Choroid plexus epithelial cell (primary cell): ENCODE data around the gene ZNF750.

Source experiments
- DNase-seq: peaks from one replicate; pipeline ENCODE4 v3.0.0-alpha.2; 2010; ENCODE audit warnings: low read depth
- H3K4me3 ChIP-seq: 2 replicates; pipeline ENCODE4 v1.5.1; 2011; ENCODE audit warnings: low read depth, mild to moderate bottlenecking, control low read depth, low read length, moderate library complexity
- TF ChIP-seq, protein P1 (sequence below): conservative IDR thresholded peaks from 2 replicates; pipeline ENCODE4 v1.5.1; 2011; ENCODE audit warnings: low read depth, mild to moderate bottlenecking, control low read depth, inconsistent platforms, low read length, moderate library complexity

ZNF750 gene

DNA sequence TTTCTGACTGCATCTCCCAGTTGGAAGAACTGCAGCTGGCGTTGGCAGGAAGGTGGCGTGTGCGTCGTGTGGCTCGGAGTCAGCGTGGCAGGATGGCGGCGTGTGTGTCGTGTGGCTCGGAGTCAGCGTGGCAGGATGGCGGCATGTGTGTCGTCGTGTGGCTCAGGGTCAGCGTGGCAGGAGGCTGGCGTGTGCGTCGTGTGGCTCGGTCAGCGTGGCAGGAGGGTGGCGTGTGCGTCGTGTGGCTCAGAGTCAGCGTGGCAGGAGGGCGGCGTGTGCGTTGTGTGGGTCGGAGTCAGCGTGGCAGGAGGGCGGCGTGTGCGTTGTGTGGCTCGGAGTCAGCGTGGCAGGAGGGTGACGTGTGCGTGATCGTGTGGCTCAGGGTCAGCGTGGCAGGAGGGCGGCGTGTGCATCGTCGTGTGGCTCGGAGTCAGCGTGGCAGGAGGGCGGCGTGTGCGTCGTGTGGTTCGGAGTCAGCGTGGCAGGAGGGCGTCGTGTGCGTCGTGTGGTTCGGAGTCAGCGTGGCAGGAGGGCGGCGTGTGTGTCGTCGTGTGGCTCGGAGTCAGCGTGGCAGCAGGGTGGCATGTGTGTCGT is 38.3 kb downstream of the ZNF750 start:
- no peak for DNase-seq
- TF ChIP-seq, protein P1, sequence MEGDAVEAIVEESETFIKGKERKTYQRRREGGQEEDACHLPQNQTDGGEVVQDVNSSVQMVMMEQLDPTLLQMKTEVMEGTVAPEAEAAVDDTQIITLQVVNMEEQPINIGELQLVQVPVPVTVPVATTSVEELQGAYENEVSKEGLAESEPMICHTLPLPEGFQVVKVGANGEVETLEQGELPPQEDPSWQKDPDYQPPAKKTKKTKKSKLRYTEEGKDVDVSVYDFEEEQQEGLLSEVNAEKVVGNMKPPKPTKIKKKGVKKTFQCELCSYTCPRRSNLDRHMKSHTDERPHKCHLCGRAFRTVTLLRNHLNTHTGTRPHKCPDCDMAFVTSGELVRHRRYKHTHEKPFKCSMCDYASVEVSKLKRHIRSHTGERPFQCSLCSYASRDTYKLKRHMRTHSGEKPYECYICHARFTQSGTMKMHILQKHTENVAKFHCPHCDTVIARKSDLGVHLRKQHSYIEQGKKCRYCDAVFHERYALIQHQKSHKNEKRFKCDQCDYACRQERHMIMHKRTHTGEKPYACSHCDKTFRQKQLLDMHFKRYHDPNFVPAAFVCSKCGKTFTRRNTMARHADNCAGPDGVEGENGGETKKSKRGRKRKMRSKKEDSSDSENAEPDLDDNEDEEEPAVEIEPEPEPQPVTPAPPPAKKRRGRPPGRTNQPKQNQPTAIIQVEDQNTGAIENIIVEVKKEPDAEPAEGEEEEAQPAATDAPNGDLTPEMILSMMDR = no peak
- no peak overlapping the region for H3K4me3 ChIP-seq

DNA sequence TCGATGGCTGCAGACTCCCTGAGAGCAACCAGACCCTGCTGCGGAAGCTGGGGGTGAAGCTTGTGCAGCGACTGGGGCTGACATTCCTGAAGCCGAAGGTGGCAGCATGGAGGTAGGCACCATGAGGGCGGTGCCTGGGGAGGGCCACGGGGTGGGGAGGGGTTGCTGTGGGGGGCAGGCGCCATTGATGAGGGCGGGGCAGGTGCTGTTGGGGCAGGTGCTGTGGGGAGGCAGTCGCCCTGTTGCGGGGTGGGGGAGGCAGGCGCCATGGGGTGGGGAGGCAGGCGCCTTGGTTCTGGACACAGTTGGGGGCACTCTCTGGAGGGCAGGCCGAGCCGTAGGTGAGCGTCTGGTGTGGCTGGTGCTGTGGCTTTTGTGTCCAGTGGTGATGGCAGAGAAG is 38.9 kb downstream of the ZNF750 start:
- no peak for DNase-seq
- TF ChIP-seq, protein P1 = no peak
- no peak overlapping the region for H3K4me3 ChIP-seq

DNA sequence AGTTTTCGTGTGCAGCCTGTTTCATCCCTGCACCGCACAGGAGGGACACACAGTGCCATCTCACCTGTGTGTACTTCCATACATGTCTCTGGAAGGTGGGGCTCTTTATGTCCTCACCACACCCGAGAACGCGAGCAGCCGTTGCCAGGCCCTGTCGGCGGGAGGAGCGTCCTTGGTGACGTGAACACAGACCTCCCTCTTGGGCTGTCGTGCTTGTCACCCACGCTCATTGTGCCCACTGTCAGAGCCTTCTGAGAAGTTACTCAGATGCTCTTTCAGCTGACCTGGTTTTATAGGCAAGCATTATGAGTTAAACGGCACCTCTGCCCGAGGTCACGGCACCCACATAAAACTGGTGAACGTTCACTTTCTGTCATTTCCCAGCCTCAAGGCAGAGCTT is 40.2 kb downstream of the ZNF750 start:
- TF ChIP-seq, protein P1 = no peak
- no peak overlapping the region for H3K4me3 ChIP-seq
- DNase-seq = no peak

DNA sequence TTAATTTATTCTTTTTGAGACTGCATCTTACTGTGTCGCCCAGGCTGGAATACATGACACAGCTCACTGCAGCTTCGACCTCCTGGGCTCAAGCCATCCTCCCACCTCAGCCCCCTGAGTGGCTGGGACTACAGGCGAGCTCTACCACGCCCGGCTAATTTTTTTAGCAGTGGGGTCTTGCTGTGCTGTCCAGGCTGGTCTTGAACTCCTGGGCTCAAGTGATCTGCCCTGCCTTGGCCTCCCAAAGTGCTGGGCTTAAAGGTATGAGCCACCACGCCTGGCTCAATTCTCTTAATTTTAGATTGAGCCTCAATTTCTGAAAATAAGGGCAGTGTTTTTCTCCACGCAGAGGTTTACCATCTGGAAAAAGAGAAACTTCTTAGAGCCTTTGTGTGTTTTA is 41.1 kb downstream of the ZNF750 start:
- H3K4me3 ChIP-seq = no peak overlapping the region
- TF ChIP-seq, protein P1 = no peak
- no peak for DNase-seq

DNA sequence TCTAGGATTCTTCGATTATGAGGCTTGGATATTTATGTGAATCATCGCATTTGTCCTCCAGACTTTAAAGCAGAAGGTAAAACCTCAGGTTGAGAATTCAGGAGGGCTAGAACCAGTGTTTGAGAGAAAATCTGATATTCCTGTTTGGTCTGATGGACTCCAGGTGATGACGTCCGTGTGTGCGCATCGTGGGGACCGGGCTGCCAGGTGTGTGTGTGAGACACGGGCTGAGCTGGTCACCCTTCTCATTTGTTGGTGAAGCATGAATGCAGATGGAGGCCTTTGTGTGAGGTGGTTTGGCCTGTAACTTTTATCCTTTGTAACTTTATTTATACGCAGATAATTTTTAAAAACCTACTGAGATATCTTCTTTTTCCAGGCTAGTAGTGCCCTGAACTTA is 42.8 kb downstream of the ZNF750 start:
- no peak overlapping the region for H3K4me3 ChIP-seq

DNA sequence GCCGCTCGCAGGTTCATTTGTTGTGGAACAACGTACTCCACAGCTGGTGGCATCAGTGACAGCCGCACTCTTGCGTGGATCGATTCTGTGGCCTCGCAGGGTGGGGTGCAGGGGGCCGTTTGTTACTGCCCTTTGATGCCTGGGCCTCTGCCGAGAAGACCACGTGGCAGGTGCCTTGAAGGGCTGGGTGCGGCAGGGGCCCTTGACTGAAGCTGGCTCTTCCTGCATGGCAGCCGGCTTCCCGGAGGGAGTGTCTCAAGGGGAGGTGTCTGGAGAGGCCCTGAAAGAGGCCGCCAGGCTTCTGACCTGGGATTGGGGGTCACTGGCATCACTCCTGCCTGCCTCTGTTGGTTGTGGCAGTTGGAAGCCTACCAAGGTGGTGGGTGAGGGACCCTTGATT is 44.2 kb downstream of the ZNF750 start:
- H3K4me3 ChIP-seq = no peak overlapping the region
- no peak for DNase-seq
- TF ChIP-seq, protein P1 = no peak

More for the DNA sequence above, 42.8 kb downstream of the ZNF750 start:
- DNase-seq = no peak
- TF ChIP-seq, protein P1 = no peak

DNA sequence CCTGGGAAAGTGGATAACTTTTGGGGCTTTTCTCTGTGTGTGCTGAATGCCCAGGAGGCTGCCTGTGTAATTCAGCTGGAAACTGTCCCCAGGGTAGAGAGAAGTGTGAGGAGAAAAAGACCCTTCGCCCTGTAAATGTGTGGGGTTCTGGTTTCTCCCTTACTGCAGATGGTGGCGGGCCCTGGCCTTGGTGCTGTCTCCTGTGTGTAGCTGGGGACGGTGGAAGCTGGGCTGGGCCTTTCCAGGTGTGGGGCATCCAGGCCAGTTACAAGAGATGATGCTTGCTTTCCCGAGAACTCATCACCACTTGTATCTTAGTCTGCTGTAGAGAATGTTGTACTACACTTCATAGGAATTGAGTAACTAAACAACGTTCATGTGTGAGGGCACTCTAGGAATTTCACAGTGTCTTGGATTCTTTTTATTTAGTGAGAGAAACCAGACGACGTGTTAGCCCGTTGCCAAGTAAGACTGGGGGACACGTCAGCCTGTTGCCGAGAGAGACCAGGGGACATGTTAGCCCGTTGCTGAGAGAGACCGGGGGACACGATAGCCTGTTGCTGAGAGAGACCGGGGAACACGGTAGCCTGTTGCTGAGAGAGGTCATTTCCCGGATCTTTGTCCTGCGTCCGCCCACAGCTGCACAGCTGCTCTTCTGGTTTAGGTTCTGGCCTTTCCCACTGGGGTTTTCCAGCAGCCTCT is 44.9 kb downstream of the ZNF750 start:
- DNase-seq = peak; percentile 45
- TF ChIP-seq, protein P1 = no peak
- no peak overlapping the region for H3K4me3 ChIP-seq
